ENCODE results near the gene SGCE.

SGCE gene

GRCh38 chr7:94618126-94618525, 37.8 kb downstream of the SGCE start:
- no peak for TF ChIP-seq PPARA (CRISPR knock-in tag; IDR thresholded peaks at IDR 0.05; ENCODE audit: borderline replicate concordance)
- TF ChIP-seq ZFP3 (CRISPR knock-in tag; IDR thresholded peaks at IDR 0.05): no peak
- TF ChIP-seq ESRRG (CRISPR knock-in tag; IDR thresholded peaks at IDR 0.05): no peak
- TF ChIP-seq, protein P1, sequence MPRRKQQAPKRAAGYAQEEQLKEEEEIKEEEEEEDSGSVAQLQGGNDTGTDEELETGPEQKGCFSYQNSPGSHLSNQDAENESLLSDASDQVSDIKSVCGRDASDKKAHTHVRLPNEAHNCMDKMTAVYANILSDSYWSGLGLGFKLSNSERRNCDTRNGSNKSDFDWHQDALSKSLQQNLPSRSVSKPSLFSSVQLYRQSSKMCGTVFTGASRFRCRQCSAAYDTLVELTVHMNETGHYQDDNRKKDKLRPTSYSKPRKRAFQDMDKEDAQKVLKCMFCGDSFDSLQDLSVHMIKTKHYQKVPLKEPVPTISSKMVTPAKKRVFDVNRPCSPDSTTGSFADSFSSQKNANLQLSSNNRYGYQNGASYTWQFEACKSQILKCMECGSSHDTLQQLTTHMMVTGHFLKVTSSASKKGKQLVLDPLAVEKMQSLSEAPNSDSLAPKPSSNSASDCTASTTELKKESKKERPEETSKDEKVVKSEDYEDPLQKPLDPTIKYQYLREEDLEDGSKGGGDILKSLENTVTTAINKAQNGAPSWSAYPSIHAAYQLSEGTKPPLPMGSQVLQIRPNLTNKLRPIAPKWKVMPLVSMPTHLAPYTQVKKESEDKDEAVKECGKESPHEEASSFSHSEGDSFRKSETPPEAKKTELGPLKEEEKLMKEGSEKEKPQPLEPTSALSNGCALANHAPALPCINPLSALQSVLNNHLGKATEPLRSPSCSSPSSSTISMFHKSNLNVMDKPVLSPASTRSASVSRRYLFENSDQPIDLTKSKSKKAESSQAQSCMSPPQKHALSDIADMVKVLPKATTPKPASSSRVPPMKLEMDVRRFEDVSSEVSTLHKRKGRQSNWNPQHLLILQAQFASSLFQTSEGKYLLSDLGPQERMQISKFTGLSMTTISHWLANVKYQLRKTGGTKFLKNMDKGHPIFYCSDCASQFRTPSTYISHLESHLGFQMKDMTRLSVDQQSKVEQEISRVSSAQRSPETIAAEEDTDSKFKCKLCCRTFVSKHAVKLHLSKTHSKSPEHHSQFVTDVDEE (CRISPR knock-in tag; IDR thresholded peaks at IDR 0.05): no peak
- TF ChIP-seq ZC3H10 (CRISPR knock-in tag; IDR thresholded peaks at IDR 0.05): no peak
- TF ChIP-seq, protein P2, sequence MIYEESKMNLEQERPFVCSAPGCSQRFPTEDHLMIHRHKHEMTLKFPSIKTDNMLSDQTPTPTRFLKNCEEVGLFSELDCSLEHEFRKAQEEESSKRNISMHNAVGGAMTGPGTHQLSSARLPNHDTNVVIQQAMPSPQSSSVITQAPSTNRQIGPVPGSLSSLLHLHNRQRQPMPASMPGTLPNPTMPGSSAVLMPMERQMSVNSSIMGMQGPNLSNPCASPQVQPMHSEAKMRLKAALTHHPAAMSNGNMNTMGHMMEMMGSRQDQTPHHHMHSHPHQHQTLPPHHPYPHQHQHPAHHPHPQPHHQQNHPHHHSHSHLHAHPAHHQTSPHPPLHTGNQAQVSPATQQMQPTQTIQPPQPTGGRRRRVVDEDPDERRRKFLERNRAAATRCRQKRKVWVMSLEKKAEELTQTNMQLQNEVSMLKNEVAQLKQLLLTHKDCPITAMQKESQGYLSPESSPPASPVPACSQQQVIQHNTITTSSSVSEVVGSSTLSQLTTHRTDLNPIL (CRISPR knock-in tag; IDR thresholded peaks at IDR 0.05; ENCODE audit: low read depth): no peak
- TF ChIP-seq, protein P3, sequence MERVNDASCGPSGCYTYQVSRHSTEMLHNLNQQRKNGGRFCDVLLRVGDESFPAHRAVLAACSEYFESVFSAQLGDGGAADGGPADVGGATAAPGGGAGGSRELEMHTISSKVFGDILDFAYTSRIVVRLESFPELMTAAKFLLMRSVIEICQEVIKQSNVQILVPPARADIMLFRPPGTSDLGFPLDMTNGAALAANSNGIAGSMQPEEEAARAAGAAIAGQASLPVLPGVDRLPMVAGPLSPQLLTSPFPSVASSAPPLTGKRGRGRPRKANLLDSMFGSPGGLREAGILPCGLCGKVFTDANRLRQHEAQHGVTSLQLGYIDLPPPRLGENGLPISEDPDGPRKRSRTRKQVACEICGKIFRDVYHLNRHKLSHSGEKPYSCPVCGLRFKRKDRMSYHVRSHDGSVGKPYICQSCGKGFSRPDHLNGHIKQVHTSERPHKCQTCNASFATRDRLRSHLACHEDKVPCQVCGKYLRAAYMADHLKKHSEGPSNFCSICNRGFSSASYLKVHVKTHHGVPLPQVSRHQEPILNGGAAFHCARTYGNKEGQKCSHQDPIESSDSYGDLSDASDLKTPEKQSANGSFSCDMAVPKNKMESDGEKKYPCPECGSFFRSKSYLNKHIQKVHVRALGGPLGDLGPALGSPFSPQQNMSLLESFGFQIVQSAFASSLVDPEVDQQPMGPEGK (CRISPR knock-in tag; IDR thresholded peaks at IDR 0.05; ENCODE audit: borderline replicate concordance): no peak
- TF ChIP-seq, protein P4, sequence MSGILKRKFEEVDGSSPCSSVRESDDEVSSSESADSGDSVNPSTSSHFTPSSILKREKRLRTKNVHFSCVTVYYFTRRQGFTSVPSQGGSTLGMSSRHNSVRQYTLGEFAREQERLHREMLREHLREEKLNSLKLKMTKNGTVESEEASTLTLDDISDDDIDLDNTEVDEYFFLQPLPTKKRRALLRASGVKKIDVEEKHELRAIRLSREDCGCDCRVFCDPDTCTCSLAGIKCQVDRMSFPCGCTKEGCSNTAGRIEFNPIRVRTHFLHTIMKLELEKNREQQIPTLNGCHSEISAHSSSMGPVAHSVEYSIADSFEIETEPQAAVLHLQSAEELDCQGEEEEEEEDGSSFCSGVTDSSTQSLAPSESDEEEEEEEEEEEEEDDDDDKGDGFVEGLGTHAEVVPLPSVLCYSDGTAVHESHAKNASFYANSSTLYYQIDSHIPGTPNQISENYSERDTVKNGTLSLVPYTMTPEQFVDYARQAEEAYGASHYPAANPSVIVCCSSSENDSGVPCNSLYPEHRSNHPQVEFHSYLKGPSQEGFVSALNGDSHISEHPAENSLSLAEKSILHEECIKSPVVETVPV (CRISPR knock-in tag; IDR thresholded peaks at IDR 0.05): no peak
- TF ChIP-seq TCF4 (CRISPR knock-in tag; IDR thresholded peaks at IDR 0.05; ENCODE audit: borderline replicate concordance): no peak
- no peak for TF ChIP-seq ISL1 (CRISPR knock-in tag; IDR thresholded peaks at IDR 0.05)
- TF ChIP-seq, protein P5, sequence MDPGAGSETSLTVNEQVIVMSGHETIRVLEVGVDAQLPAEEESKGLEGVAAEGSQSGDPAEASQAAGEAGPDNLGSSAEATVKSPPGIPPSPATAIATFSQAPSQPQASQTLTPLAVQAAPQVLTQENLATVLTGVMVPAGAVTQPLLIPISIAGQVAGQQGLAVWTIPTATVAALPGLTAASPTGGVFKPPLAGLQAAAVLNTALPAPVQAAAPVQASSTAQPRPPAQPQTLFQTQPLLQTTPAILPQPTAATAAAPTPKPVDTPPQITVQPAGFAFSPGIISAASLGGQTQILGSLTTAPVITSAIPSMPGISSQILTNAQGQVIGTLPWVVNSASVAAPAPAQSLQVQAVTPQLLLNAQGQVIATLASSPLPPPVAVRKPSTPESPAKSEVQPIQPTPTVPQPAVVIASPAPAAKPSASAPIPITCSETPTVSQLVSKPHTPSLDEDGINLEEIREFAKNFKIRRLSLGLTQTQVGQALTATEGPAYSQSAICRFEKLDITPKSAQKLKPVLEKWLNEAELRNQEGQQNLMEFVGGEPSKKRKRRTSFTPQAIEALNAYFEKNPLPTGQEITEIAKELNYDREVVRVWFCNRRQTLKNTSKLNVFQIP (CRISPR knock-in tag; IDR thresholded peaks at IDR 0.05; ENCODE audit: borderline replicate concordance, low read depth): no peak
- no peak for ATAC-seq

DNA sequence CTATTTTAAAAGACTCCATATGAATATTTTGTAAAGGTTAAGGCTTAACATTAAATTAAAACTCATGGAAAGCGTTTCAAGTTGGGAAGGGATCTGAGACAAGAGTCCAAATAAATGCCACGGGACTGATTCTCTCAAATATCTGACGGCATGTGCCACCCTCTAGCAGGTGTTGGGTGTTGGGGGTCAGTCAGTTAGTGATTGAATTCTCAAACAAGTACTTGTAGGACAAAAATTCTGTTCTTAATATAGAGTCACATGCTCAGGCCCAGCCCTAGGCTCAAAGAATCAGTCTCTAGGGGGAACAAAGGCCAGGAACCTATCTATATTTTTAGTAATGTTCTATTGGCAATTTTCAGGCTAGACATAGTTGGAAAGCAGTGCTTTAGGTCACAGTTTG, 39.1 kb downstream of the SGCE start:
- ATAC-seq: no peak
- TF ChIP-seq ZNF70 (CRISPR knock-in tag; IDR thresholded peaks at IDR 0.05): no peak
- no peak for TF ChIP-seq ISL1 (CRISPR knock-in tag; IDR thresholded peaks at IDR 0.05)
- TF ChIP-seq CSDC2 (CRISPR knock-in tag; IDR thresholded peaks at IDR 0.05): no peak
- TF ChIP-seq, protein P5 (CRISPR knock-in tag; IDR thresholded peaks at IDR 0.05; ENCODE audit: borderline replicate concordance, low read depth): no peak
- TF ChIP-seq TOX (CRISPR knock-in tag; IDR thresholded peaks at IDR 0.05; ENCODE audit: borderline replicate concordance): no peak
- TF ChIP-seq, protein P1 (CRISPR knock-in tag; IDR thresholded peaks at IDR 0.05): no peak

DNA sequence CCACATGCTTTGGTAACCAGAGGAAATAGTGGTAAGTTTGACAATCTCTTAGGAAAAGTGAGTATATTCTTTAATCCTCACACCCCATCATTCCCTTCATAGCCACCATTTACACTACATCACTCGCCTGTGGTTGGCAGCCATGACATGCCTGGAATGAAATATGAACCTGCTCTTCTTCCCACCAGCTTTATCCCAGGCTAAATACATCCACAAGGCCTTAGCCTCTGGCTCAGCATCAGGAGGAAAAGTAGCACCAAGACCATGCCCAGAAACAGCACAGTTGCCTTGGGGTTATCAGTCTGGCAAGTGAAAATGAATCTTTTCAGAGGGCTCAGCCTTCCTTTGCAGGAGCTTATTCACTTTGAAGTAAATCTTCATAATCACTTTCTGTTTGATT, 40.3 kb downstream of the SGCE start:
- ATAC-seq: no peak
- no peak for TF ChIP-seq ISL1 (CRISPR knock-in tag; IDR thresholded peaks at IDR 0.05)
- no peak for TF ChIP-seq TCF4 (CRISPR knock-in tag; IDR thresholded peaks at IDR 0.05; ENCODE audit: borderline replicate concordance)
- TF ChIP-seq SNAI2 (CRISPR knock-in tag; IDR thresholded peaks at IDR 0.05): no peak
- no peak for TF ChIP-seq ZNF8 (CRISPR knock-in tag; IDR thresholded peaks at IDR 0.05)
- no peak for TF ChIP-seq PPARA (CRISPR knock-in tag; IDR thresholded peaks at IDR 0.05; ENCODE audit: borderline replicate concordance)
- TF ChIP-seq, protein P5 (CRISPR knock-in tag; IDR thresholded peaks at IDR 0.05; ENCODE audit: borderline replicate concordance, low read depth): no peak
- TF ChIP-seq RARB (CRISPR knock-in tag; IDR thresholded peaks at IDR 0.05): no peak
- TF ChIP-seq GLIS3 (CRISPR knock-in tag; IDR thresholded peaks at IDR 0.05): no peak
- TF ChIP-seq, protein P4 (CRISPR knock-in tag; IDR thresholded peaks at IDR 0.05): no peak
- TF ChIP-seq ARNTL (CRISPR knock-in tag; IDR thresholded peaks at IDR 0.05; ENCODE audit: borderline replicate concordance, low read depth): no peak
- TF ChIP-seq ZFP3 (CRISPR knock-in tag; IDR thresholded peaks at IDR 0.05): no peak
